OCI-LY7 (cell line): ENCODE data around the gene GLRA1.

Experiments used
- CTCF ChIP-seq: fragments of 200-600 bp; sonication (generic); conservative IDR thresholded peaks from 2 replicates; pipeline ENCODE4 v1.5.1; 2014; ENCODE audit warnings: mild to moderate bottlenecking, antibody characterized with exemption, low read length, moderate library complexity, mixed read lengths
- EZH2phosphoT487 ChIP-seq: fragments of 200-600 bp; sonication (generic); IDR thresholded peaks from 2 replicates; pipeline ENCODE4 v1.6.1; 2018; ENCODE audit warnings: low read depth, borderline replicate concordance, mild to moderate bottlenecking, mixed run types, antibody characterized with exemption, low read length, moderate library complexity, mixed read lengths

DNA sequence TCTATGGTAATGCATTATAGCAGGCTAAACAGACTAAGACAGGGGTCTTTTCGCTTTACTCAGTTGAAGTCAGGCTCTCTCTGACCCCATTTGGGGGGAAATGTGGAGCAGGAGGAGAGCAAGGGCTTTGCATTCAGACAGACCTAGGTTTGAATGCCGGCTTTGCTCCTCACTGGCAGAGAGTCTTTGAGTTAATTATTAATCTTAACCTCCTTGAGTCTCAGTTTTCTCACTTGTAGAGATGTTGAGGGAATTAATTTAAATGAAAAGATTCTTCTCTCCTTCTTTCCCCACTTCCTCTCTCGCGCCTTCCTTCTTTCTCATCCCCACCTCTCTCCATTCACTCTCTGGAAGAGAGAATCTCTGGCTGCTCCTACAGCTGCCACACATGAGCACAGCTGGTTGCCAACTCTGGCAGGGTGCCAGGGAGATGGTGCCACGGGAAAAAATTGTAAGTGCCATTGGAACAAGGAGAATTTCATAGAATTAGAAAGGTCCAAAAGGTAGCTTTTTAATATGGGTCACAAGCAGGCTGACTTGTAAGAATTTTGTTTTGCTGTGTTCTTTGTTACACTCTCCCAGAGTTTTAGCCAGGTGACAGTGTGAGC lies 25.2 kb upstream of the GLRA1 start:
- TF ChIP-seq CTCF (no peak), EZH2phosphoT487 (no peak)
